IPS DF 6.9 (cell line): Measurements from ENCODE around the gene RNF212.

Experiments used
- DNase-seq: peaks from one replicate; pipeline ENCODE4 v3.0.0-alpha.2; 2013; ENCODE audit warnings: low read depth, low spot score
- H3K27ac ChIP-seq: one replicate; pipeline ENCODE4 v1.5.1; 2013; ENCODE audit warnings: low read length, control low read depth
- H3K27me3 ChIP-seq: 2 replicates; pipeline ENCODE4 v1.6.1; 2013; ENCODE audit warnings: mild to moderate bottlenecking, low read length; ENCODE audit not compliant: control insufficient read depth, insufficient read depth
- H3K36me3 ChIP-seq: 2 replicates; pipeline ENCODE4 v1.6.1; 2013; ENCODE audit warnings: low read length; ENCODE audit not compliant: control insufficient read depth, insufficient read depth
- H3K4me1 ChIP-seq: 2 replicates; pipeline ENCODE4 v1.6.1; 2013; ENCODE audit warnings: low read length; ENCODE audit not compliant: control insufficient read depth, insufficient read depth
- H3K4me3 ChIP-seq: 2 replicates; pipeline ENCODE4 v1.5.1; 2013; ENCODE audit warnings: mild to moderate bottlenecking, low read length
- H3K9me3 ChIP-seq: 2 replicates; pipeline ENCODE4 v1.6.1; 2013; ENCODE audit warnings: low read length, inconsistent platforms; ENCODE audit not compliant: control insufficient read depth, insufficient read depth
- WGBS: extraction: QIAGEN DNeasy Blood & Tissue Kit; methylation state at CpG from one replicate; pipeline ENCODE4 v1.1.7; 2013; ENCODE audit warnings: mixed read lengths, missing lambda C conversion rate; ENCODE audit not compliant: insufficient read length, insufficient coverage; 5-methylcytosine and 5-hydroxymethylcytosine counted together

Gene RNF212, protein sequence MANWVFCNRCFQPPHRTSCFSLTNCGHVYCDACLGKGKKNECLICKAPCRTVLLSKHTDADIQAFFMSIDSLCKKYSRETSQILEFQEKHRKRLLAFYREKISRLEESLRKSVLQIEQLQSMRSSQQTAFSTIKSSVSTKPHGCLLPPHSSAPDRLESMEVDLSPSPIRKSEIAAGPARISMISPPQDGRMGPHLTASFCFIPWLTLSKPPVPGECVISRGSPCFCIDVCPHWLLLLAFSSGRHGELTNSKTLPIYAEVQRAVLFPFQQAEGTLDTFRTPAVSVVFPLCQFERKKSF

DNA sequence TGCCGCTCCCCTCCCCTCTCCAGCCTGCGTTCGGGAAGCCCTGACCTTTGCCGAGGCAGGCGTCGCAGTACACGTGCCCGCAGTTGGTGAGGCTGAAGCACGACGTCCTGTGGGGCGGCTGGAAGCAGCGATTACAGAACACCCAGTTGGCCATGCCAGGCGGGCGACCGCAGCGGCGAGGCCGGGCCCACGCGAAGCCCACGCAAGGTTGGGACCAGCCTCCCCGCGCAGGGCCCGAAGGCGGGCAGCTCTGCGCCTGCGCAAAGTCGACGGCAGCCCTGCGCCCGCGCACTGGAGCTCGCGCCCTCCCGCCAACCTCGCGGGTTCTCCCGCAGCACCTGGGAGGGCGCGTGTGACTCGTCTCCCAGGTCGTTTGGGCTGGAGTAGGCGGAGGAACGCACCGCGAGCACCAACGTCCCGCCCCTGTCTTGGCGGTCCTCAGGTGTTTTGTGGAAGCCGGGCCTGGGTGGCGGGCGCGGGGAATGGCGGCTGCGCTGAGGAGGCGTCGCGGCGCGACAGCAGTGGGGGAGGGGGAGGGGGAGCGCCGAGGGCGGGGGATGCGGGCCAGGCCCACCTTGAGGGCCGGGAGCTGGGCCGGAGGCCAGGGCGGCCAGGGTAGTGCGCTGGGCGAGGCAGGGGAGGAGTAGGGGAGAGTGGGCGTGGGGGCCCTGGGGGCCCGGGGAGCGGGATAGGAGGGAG is at the start of gene RNF212:
Gene RNF212 (minus strand): TSS at position 254 of the 699 bp plus-strand sequence. CDS start 100 bp downstream, at position 154.
- H3K9me3 ChIP-seq = no peaks in the 10 kb centered on the region
- H3K4me1 ChIP-seq = no peaks in the 10 kb centered on the region
- peak within 1 kb of the TSS; percentile 29; the same call in 1 of the 2 replicates for H3K4me3 ChIP-seq
- H3K36me3 ChIP-seq = no peaks in the 10 kb centered on the region
- no peak for DNase-seq
- no peak within 1 kb of the TSS for H3K27ac ChIP-seq
- WGBS = no CpG with 5 or more reads among the region's 72 CpGs
- no peaks in the 10 kb centered on the region; the same call in 1 of the 2 replicates for H3K27me3 ChIP-seq

DNA sequence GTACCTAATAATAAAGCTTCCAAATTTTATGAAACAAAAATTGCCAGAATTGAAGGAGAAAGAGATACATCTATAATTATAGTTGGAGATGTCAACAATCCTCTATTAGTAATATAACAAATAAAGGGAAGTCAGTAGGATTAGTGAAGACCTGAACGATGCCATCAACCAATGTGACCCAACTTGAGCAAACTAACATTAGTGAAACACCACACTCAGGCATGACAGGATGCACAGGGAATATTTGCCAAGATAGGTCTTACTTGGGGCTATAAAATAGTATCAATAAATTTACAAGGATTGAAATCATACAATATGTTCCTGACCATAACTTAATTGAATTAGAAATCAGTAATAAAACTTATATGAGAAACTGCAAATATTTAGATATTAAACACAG is 47.0 kb upstream of the RNF212 start:
- H3K27me3 ChIP-seq = no peaks in the 10 kb centered on the region
- H3K9me3 ChIP-seq = no peaks in the 10 kb centered on the region
- WGBS = no CpG with 5 or more reads among the region's 1 CpG

DNA sequence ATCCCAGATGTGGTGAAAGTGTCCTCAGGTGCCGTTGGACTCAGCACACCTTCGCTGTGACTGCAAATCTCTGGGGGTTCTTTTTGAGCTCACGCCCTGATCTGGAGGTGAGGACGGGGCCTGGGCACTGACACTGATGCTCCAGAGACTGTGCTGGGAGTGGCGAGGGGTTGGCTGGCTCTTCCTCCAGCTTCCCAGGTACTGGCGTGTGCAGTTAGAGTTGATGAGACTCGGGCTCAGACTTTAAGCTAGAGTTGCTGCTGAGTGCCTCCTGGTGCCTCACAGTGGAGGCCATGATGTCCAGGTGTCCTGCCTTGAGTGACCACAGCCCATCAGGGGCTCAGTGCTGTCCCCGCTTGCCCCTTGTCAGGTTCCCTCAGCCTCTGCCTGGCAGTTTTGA is 42.7 kb upstream of the RNF212 start:
- no peaks in the 10 kb centered on the region for H3K36me3 ChIP-seq
- H3K9me3 ChIP-seq = no peaks in the 10 kb centered on the region
- no peaks in the 10 kb centered on the region for H3K27me3 ChIP-seq
- DNase-seq = no peak
- H3K27ac ChIP-seq = no peak overlapping the region
- no CpG with 5 or more reads among the region's 8 CpGs for WGBS
- H3K4me3 ChIP-seq = no peak overlapping the region
- H3K4me1 ChIP-seq = no peaks in the 10 kb centered on the region

More for the DNA sequence above, 47.0 kb upstream of the RNF212 start:
- no peaks in the 10 kb centered on the region for H3K4me1 ChIP-seq
- no peaks in the 10 kb centered on the region for H3K36me3 ChIP-seq
- no peak overlapping the region for H3K4me3 ChIP-seq
- H3K27ac ChIP-seq = no peak overlapping the region
- DNase-seq = no peak

DNA sequence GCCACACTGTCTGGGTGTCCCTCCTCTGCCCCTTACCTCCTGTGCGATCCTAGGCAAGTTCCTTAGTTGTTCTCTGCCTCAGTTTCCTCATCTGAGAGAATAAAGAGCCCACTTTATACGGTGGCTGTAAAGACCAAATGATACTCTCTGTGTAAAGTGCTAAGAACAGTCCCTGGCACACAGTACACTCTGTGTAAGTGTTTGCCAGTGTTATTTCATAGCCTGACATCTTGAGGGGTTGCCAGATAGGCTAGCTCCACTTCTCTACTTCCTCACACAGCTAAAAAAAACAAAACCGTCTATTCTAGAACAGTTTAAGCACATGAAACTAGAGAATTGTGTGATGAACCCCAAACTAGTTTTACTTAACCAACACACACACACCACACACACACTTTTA is 42.0 kb upstream of the RNF212 start:
- H3K27ac ChIP-seq = no peak overlapping the region
- no peaks in the 10 kb centered on the region for H3K4me1 ChIP-seq
- DNase-seq = no peak
- H3K9me3 ChIP-seq = no peaks in the 10 kb centered on the region
- H3K27me3 ChIP-seq = no peaks in the 10 kb centered on the region
- no CpG with 5 or more reads among the region's 3 CpGs for WGBS
- no peaks in the 10 kb centered on the region for H3K36me3 ChIP-seq
- H3K4me3 ChIP-seq = no peak overlapping the region

DNA sequence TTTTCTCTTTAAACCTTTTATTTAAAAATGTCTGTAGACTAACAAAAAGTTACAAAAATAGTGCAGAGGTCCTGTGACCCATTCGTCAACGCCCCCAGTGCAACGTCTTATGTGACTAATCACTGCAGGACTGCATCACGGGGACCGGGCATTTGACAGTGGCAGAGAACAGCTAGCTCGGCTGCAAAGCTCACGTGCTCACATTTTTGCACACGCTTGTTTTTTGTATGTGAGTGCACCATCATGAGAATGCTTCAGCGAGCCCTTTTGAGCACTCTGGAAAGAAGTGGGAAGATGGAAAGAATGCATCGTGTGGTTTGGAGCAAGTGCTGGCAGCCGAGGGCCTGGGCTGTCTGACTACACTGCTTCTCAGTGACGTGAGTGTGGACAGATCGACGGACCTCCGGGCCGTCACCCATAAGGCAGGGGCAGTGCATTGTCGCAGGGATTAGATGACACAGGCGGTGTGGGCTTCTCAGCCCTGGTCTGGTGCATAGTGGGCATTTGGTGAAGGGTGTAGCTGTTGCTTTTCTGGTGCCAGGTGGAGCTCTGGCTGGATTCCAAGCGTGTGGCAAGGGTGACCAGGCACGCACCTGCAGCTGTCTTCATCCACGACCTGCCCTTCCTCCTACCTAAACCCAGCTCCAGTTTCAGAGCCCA is 41.3 kb upstream of the RNF212 start:
- no peaks in the 10 kb centered on the region for H3K27me3 ChIP-seq
- no CpG with 5 or more reads among the region's 21 CpGs for WGBS
- no peaks in the 10 kb centered on the region for H3K36me3 ChIP-seq
- no peak overlapping the region for H3K27ac ChIP-seq
- H3K4me3 ChIP-seq = no peak overlapping the region
- no peaks in the 10 kb centered on the region for H3K4me1 ChIP-seq
- no peak for DNase-seq
- no peaks in the 10 kb centered on the region for H3K9me3 ChIP-seq

DNA sequence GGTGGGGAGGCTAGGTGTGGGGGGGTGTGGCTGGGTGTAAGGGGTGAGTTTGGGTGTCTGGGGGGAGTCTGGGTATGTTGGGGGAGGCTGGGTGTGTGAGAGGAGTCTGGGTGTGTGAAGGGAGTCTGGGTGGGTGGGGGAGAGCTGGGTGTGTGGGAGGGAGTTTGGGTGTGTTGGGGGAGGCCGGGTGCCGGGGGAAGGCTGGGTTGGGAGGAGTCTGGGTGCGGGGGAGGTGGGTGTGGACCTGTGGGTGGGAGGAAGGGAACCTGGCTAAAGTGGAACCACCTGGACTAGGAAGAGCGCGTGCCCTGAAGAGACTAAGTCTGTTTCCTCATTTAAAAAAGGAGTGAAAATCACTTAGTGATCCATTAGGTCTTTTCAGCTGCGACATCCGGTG is 40.8 kb upstream of the RNF212 start:
- H3K4me3 ChIP-seq = no peak overlapping the region
- no CpG with 5 or more reads among the region's 7 CpGs for WGBS
- H3K27ac ChIP-seq = no peak overlapping the region
- no peaks in the 10 kb centered on the region for H3K27me3 ChIP-seq
- no peaks in the 10 kb centered on the region for H3K4me1 ChIP-seq
- no peaks in the 10 kb centered on the region for H3K36me3 ChIP-seq
- no peaks in the 10 kb centered on the region for H3K9me3 ChIP-seq
- DNase-seq = no peak

DNA sequence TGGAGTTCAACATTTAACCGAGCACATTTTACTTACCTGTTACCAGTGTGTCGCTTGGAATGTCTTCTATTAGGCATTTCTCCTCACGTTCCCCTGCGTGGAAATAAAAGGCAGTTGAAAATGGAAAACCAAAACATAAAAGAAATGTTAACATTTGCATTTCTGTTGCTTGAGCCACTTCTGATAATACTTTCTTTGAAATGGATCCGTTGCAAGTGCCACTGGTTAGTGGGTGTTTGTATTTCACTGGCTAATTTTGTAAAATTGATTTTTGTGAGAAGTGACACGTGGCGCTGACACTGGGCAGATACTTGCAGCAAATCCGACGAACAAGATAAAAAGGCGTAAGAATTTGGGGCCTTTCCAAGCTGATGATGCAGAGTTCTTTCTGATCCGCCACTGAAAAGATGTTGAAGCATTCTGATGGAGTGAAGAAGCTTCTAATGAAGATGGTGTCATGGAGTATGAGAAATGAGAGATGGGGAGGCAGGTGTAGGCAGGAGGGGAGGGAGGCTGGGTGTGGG is 40.3 kb upstream of the RNF212 start:
- no peak overlapping the region for H3K27ac ChIP-seq

DNA sequence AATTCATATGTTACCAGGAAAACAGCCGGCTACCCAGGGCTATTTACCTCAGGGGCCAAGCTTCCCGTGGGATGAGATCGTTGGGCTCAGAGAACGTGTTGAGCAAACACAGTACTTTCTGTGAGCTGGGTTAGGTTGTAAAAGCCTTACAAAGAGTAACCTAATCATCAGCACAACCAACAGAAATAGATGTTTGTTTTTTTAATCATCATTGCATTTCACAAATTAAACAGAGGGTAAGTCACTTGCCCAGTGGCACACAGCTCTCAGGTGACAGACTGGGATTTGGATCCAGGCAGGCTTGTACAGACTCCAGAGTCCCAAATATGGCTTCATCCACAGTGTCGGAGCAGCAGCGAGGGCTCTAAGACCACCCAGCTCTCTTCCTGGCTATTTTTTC is 38.9 kb upstream of the RNF212 start:
- Histone ChIP-seq H3K4me1 (no peaks in the 10 kb centered on the region), H3K36me3 (no peaks in the 10 kb centered on the region), H3K4me3 (no peak overlapping the region), H3K27me3 (no peaks in the 10 kb centered on the region), H3K9me3 (no peaks in the 10 kb centered on the region), H3K27ac (no peak overlapping the region)
- no peak for DNase-seq
- WGBS = no CpG with 5 or more reads among the region's 6 CpGs

More for the DNA sequence above, 40.3 kb upstream of the RNF212 start:
- H3K9me3 ChIP-seq = no peaks in the 10 kb centered on the region
- no peaks in the 10 kb centered on the region for H3K4me1 ChIP-seq
- DNase-seq = no peak
- no peaks in the 10 kb centered on the region for H3K36me3 ChIP-seq
- WGBS = no CpG with 5 or more reads among the region's 11 CpGs
- H3K27me3 ChIP-seq = no peaks in the 10 kb centered on the region
- no peak overlapping the region for H3K4me3 ChIP-seq

DNA sequence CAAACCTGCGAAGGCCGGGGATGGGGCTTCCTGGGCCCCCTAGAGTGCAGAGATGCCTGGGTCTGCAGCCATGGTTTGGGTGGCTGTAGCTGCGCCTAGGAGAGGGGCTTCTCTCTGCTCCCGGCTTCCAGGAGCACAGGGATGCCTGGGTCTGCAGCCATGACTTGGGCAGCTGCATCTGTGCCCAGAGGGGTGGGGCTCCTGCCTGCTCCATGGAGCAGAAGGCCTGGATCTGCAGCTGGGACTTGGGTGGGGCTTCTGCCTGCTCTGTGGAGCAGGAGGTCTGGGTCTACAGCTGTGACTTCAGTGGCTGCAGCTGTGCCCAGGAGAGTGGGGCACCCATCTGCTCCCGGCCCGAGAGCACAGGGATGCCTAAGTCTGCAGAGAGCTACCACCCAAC is 38.2 kb upstream of the RNF212 start:
- no CpG with 5 or more reads among the region's 6 CpGs for WGBS
- Histone ChIP-seq H3K4me1 (no peaks in the 10 kb centered on the region), H3K27ac (no peak overlapping the region), H3K36me3 (no peaks in the 10 kb centered on the region), H3K9me3 (no peaks in the 10 kb centered on the region), H3K27me3 (no peaks in the 10 kb centered on the region), H3K4me3 (no peak overlapping the region)
- no peak for DNase-seq

DNA sequence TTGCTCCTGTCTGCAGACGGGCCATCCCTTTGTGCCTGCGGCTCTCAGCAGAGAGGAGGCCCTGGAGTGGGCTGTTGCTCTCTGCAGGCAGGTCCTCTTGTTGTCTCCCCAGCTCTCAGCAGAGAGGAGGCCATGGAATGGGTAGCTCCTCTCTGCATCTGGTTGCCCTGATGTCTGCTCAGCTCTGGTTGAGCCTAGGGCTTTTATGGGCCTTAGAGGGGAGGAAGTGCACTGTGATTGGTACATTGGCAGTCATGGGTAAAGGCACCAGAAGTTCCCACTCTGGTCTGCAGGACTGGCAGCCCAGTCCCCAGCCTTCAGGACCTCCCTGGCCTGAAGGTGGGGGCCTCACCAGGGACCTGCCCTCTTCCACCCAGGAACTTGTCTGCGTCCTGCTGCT is 37.5 kb upstream of the RNF212 start:
- Histone ChIP-seq H3K27me3 (no peaks in the 10 kb centered on the region), H3K4me3 (no peak overlapping the region), H3K4me1 (no peaks in the 10 kb centered on the region), H3K36me3 (no peaks in the 10 kb centered on the region), H3K9me3 (no peaks in the 10 kb centered on the region), H3K27ac (no peak overlapping the region)
- WGBS = no CpG with 5 or more reads among the region's 3 CpGs
- DNase-seq = no peak
